Measurements from ENCODE around the gene ARL15. TPM values are rescaled to one million over a fixed set of nuclear protein-coding genes. Genes with fewer than 3 reads are reported as not detected.

The ARL15 gene
- total and polyA plus RNA-seq, 2 experiments from 2014 or later: 7.8 to 9.9 TPM

DNA sequence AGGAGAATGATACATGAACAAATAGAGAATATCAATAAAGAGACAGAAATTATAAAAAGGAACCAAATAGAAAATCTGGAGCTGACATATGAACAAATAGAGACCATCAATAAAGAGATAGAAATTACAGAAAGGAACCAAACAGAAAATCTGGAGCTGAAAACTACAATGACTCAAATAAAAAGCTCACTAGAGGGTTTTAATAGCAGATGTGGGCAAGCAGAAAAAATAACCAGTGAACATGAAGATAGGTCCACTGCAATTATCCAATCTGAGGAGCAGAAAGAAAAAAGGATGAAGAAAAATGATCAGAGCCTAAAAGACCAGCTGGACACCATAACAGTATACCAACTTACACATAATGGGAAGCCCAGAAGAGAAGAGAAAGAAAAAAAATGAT lies 353.7 kb downstream of the ARL15 start:
- H3K27ac ChIP-seq: no peak overlapping the region
- no peaks in the 10 kb centered on the region for H3K4me1 ChIP-seq (ENCODE audit: insufficient read depth)
- no peak overlapping the region for H3K4me2 ChIP-seq (ENCODE audit: unreplicated experiment)
- H3K4me3 ChIP-seq: no peak overlapping the region
- no peak for DNase-seq
- no peaks in the 10 kb centered on the region for H4K20me1 ChIP-seq (ENCODE audit: insufficient read depth)
- no peaks in the 10 kb centered on the region for H3K36me3 ChIP-seq (ENCODE audit: low read depth)
- no peaks in the 10 kb centered on the region for H3K9me2 ChIP-seq (ENCODE audit: insufficient read depth)
- H2AFZ ChIP-seq: no peak overlapping the region
- H3K27me3 ChIP-seq (replicated peaks; ENCODE audit: insufficient read depth): no peaks in the 10 kb centered on the region
- in situ Hi-C loops (cut with MboI): no loop called here
- TF ChIP-seq EZH2 (IDR thresholded peaks at IDR 0.05; ENCODE audit: insufficient read depth, poor library complexity, severe bottlenecking) (no peak), EZH2phosphoT487 (IDR thresholded peaks at IDR 0.05; ENCODE audit: insufficient read depth, low read depth) (no peak)
- H3K9ac ChIP-seq: no peak overlapping the region
- no peaks in the 10 kb centered on the region for H3K9me3 ChIP-seq (ENCODE audit: low read depth)
- H3K79me2 ChIP-seq (ENCODE audit: insufficient read depth): no peaks in the 10 kb centered on the region
- no peaks in the 10 kb centered on the region for H3F3A ChIP-seq (ENCODE audit: insufficient read depth)

DNA sequence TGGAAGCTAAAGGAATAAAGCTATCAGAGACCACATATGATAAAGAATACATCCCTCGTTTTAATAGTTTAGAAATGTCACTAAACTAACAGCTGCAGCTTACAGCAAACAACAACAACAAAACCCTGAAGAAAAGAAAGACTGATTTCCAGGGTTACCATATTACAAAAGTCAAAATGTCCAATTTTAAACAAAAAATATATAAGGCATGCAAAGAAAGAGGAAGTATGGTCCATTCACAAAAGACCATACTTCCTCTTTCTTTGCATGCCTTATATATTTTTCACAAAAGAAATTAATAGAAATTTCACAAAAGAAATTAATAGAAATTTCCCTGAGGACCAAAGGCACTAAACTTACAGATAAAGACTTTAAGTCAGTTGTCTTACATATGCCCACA lies 354.2 kb downstream of the ARL15 start:
- Histone ChIP-seq H3K79me2 (ENCODE audit: insufficient read depth) (no peaks in the 10 kb centered on the region), H3K4me2 (ENCODE audit: unreplicated experiment) (no peak overlapping the region), H3K27me3 (replicated peaks; ENCODE audit: insufficient read depth) (no peaks in the 10 kb centered on the region), H3F3A (ENCODE audit: insufficient read depth) (no peaks in the 10 kb centered on the region), H3K9me2 (ENCODE audit: insufficient read depth) (no peaks in the 10 kb centered on the region), H3K9me3 (ENCODE audit: low read depth) (no peaks in the 10 kb centered on the region), H3K27ac (no peak overlapping the region), H4K20me1 (ENCODE audit: insufficient read depth) (no peaks in the 10 kb centered on the region), H3K9ac (no peak overlapping the region), H3K36me3 (ENCODE audit: low read depth) (no peaks in the 10 kb centered on the region), H3K4me1 (ENCODE audit: insufficient read depth) (no peaks in the 10 kb centered on the region), H3K4me3 (no peak overlapping the region), H2AFZ (no peak overlapping the region)
- whole genome bisulfite sequencing, 2 experiments (ENCODE audit: low coverage in 1 of 2, low lambda C conversion rate in 2 of 2, missing lambda C conversion rate in 2 of 2): 63 to 68% methylated on average over 1 of the region's 1 CpG
- DNase-seq: no peak
- in situ Hi-C loops (cut with MboI): no loop called here
- TF ChIP-seq EZH2 (IDR thresholded peaks at IDR 0.05; ENCODE audit: insufficient read depth, poor library complexity, severe bottlenecking) (no peak), EZH2phosphoT487 (IDR thresholded peaks at IDR 0.05; ENCODE audit: insufficient read depth, low read depth) (no peak)

DNA sequence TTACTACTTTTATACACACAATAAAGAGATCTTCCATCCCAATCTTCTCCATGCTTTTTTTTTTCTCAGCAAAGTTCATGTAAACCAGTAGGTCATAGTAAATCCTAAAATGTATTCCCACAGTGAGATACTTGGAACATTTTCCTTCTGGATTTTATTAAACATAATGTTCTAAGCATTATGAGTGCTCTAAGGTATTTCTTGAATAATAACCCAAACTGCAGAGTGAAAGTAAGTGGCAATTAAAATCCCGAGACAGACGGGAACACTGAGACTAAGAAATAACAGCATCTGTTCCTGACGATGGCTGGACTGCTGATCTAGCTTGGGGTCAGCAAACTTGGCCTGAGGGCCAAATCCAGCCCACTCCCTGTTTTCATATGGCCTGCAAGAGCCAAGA lies 359.8 kb downstream of the ARL15 start:
- H3F3A ChIP-seq (ENCODE audit: insufficient read depth): no peaks in the 10 kb centered on the region
- H3K4me1 ChIP-seq (ENCODE audit: insufficient read depth): no peaks in the 10 kb centered on the region
- H3K9me3 ChIP-seq (ENCODE audit: low read depth): no peaks in the 10 kb centered on the region
- H4K20me1 ChIP-seq (ENCODE audit: insufficient read depth): no peaks in the 10 kb centered on the region
- H3K9me2 ChIP-seq (ENCODE audit: insufficient read depth): no peaks in the 10 kb centered on the region
- H2AFZ ChIP-seq: no peak overlapping the region
- no peak overlapping the region for H3K27ac ChIP-seq
- H3K9ac ChIP-seq: no peak overlapping the region
- DNase-seq: no peak
- H3K27me3 ChIP-seq (replicated peaks; ENCODE audit: insufficient read depth): no peaks in the 10 kb centered on the region
- 49 to 53% methylated on average over 3 of the region's 3 CpGs for WGBS, 2 experiments (ENCODE audit: low coverage in 1 of 2, low lambda C conversion rate in 2 of 2, missing lambda C conversion rate in 2 of 2)
- in situ Hi-C loops (cut with MboI): no loop called here
- no peak overlapping the region for H3K4me3 ChIP-seq
- no peaks in the 10 kb centered on the region for H3K36me3 ChIP-seq (ENCODE audit: low read depth)
- H3K4me2 ChIP-seq (ENCODE audit: unreplicated experiment): no peak overlapping the region
- no peaks in the 10 kb centered on the region for H3K79me2 ChIP-seq (ENCODE audit: insufficient read depth)
- no peak for TF ChIP-seq EZH2 (IDR thresholded peaks at IDR 0.05; ENCODE audit: insufficient read depth, poor library complexity, severe bottlenecking)
- no peak for TF ChIP-seq EZH2phosphoT487 (IDR thresholded peaks at IDR 0.05; ENCODE audit: insufficient read depth, low read depth)

DNA sequence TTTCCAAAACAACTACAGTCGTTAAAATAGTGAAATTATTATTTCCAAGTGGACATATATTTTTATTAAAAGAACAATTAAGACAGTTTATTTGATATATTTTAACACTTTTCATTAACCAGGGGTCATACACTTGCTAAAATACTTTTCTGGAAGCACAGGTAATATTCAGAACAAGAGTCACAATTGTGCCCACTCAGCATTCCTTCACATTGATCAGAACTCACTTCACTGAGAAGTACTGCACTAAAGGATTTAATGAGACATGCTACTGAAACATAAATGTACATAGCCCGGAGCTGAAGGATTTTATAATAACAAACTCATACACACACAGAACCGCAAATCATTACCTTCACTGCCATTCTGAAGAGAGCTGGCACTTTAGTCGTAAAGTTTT lies 361.8 kb downstream of the ARL15 start:
- TF ChIP-seq EZH2 (IDR thresholded peaks at IDR 0.05; ENCODE audit: insufficient read depth, poor library complexity, severe bottlenecking): no peak
- no peak for TF ChIP-seq EZH2phosphoT487 (IDR thresholded peaks at IDR 0.05; ENCODE audit: insufficient read depth, low read depth)
- 74 to 76% methylated on average over 4 of the region's 4 CpGs for WGBS, 2 experiments (ENCODE audit: low coverage in 1 of 2, low lambda C conversion rate in 2 of 2, missing lambda C conversion rate in 2 of 2)
- H3K4me3 ChIP-seq: no peak overlapping the region

DNA sequence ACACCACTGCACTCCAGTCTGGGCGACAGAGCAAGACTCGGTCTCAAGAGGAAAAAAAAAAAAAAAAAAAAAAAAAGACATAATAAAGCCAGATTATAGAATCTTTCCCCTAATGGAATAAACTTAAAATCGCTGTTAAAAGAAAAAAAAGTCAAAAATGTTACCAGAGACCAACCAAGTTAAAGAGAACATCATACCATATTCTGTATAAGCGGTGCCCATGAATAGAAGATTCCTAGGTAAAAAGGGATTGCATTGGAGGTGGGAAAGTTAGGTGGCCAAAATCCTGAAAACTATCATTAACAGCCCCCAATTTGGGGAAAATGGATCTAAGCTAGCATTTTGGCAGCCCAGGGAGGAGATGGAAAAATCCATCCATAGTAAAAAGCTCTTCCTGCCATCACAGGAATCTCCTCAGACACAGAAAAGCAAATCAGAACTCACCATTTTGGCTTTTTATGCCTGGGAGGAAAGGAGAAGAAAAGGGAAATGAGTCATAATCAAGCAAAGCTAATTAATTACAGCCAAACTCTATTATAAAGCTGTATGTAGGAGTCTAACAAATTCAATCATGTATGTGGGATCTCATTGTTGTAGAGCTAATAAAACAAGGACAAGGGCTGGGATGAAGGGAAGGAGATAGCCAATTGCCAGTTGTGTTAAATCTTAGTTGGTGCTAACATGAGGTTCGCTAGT lies 363.8 kb downstream of the ARL15 start:
- H3K36me3 ChIP-seq (ENCODE audit: low read depth): no peaks in the 10 kb centered on the region
- H2AFZ ChIP-seq: no peak overlapping the region
- H3K79me2 ChIP-seq (ENCODE audit: insufficient read depth): no peaks in the 10 kb centered on the region
- H3K27me3 ChIP-seq (replicated peaks; ENCODE audit: insufficient read depth): no peaks in the 10 kb centered on the region
- H3K9me2 ChIP-seq (ENCODE audit: insufficient read depth): no peaks in the 10 kb centered on the region
- TF ChIP-seq EZH2phosphoT487 (IDR thresholded peaks at IDR 0.05; ENCODE audit: insufficient read depth, low read depth): no peak
- TF ChIP-seq EZH2 (IDR thresholded peaks at IDR 0.05; ENCODE audit: insufficient read depth, poor library complexity, severe bottlenecking): no peak
- WGBS, 2 experiments (ENCODE audit: low coverage in 1 of 2, low lambda C conversion rate in 2 of 2, missing lambda C conversion rate in 2 of 2): 93 to 97% methylated on average over 5 of the region's 5 CpGs
- no peak for DNase-seq
- no peak overlapping the region for H3K27ac ChIP-seq
- H3K4me3 ChIP-seq: no peak overlapping the region
- H3K4me2 ChIP-seq (ENCODE audit: unreplicated experiment): no peak overlapping the region
- no peaks in the 10 kb centered on the region for H3F3A ChIP-seq (ENCODE audit: insufficient read depth)
- H3K4me1 ChIP-seq (ENCODE audit: insufficient read depth): no peaks in the 10 kb centered on the region
- no peak overlapping the region for H3K9ac ChIP-seq
- H4K20me1 ChIP-seq (ENCODE audit: insufficient read depth): no peaks in the 10 kb centered on the region
- H3K9me3 ChIP-seq (ENCODE audit: low read depth): no peaks in the 10 kb centered on the region
- in situ Hi-C loops (cut with MboI): no loop called here

More for the DNA sequence above, 361.8 kb downstream of the ARL15 start:
- Histone ChIP-seq H3K27me3 (replicated peaks; ENCODE audit: insufficient read depth) (no peaks in the 10 kb centered on the region), H3K27ac (no peak overlapping the region), H3K9me3 (ENCODE audit: low read depth) (no peaks in the 10 kb centered on the region), H3K4me2 (ENCODE audit: unreplicated experiment) (no peak overlapping the region), H2AFZ (no peak overlapping the region), H3K36me3 (ENCODE audit: low read depth) (no peaks in the 10 kb centered on the region), H3F3A (ENCODE audit: insufficient read depth) (no peaks in the 10 kb centered on the region), H4K20me1 (ENCODE audit: insufficient read depth) (no peaks in the 10 kb centered on the region), H3K79me2 (ENCODE audit: insufficient read depth) (no peaks in the 10 kb centered on the region), H3K4me1 (ENCODE audit: insufficient read depth) (no peaks in the 10 kb centered on the region), H3K9me2 (ENCODE audit: insufficient read depth) (no peaks in the 10 kb centered on the region), H3K9ac (no peak overlapping the region)
- in situ Hi-C loops (cut with MboI): no loop called here
- no peak for DNase-seq
